ENCODE data around the gene SLC35F1.

GRCh38 chr6:118124851-118125250 lies 217.8 kb downstream of the SLC35F1 start:
- TF ChIP-seq CTCF (IDR thresholded peaks at IDR 0.05) (no peak), POLR2A (IDR thresholded peaks at IDR 0.05) (no peak)
